ENCODE results near the gene EPN1.

DNA sequence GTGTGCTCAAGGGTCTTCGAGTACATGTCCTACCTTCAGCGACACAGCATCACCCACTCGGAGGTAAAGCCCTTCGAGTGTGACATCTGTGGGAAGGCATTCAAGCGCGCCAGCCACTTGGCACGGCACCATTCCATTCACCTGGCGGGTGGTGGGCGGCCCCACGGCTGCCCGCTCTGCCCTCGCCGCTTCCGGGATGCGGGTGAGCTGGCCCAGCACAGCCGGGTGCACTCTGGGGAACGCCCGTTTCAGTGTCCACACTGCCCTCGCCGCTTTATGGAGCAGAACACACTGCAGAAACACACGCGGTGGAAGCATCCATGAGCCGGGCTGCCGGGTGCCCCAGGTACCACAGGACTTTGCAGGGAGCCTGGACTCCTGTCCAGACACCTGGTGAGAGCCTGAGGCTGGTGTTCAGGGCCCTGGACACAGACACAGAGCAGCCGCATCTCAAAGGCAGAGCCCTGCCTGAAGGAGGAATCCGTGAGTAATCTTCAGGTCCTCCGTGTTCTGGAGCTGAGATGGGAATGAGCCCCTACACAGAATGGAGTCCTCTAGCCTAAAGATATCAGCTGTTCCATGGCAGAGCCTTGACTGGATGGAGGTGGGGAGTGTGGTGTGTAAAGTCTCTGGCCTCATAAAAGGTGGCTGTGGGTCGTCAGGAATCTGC is 30.0 kb upstream of the EPN1 start:
- TF ChIP-seq, protein P1, sequence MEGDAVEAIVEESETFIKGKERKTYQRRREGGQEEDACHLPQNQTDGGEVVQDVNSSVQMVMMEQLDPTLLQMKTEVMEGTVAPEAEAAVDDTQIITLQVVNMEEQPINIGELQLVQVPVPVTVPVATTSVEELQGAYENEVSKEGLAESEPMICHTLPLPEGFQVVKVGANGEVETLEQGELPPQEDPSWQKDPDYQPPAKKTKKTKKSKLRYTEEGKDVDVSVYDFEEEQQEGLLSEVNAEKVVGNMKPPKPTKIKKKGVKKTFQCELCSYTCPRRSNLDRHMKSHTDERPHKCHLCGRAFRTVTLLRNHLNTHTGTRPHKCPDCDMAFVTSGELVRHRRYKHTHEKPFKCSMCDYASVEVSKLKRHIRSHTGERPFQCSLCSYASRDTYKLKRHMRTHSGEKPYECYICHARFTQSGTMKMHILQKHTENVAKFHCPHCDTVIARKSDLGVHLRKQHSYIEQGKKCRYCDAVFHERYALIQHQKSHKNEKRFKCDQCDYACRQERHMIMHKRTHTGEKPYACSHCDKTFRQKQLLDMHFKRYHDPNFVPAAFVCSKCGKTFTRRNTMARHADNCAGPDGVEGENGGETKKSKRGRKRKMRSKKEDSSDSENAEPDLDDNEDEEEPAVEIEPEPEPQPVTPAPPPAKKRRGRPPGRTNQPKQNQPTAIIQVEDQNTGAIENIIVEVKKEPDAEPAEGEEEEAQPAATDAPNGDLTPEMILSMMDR (IDR thresholded peaks at IDR 0.05; ENCODE audit: low read depth, low read length, poor library complexity, severe bottlenecking): no peak
- no peak for TF ChIP-seq EZH2phosphoT487 (IDR thresholded peaks at IDR 0.05; ENCODE audit: borderline replicate concordance, low read length)

Measured in DOHH2 (cell line).